Ishikawa (cell line): ENCODE results near the gene IFNK.

Experiments used
- CEBPB ChIP-seq: IDR thresholded peaks from 2 replicates; pipeline ENCODE4 v1.6.1; 2012
- EGR1 ChIP-seq: IDR thresholded peaks from 2 replicates; pipeline ENCODE4 v1.6.1; 2012
- EP300 ChIP-seq: IDR thresholded peaks from 2 replicates; pipeline ENCODE4 v1.6.1; 2012; ENCODE audit warnings: borderline replicate concordance
- NFIC ChIP-seq: IDR thresholded peaks from 2 replicates; pipeline ENCODE4 v1.6.1; 2012
- TAF1 ChIP-seq: IDR thresholded peaks from 2 replicates; pipeline ENCODE4 v1.6.1; 2012; ENCODE audit warnings: low read depth, mild to moderate bottlenecking
- TCF12 ChIP-seq: IDR thresholded peaks from 2 replicates; pipeline ENCODE4 v1.6.1; 2012; ENCODE audit warnings: low read depth
- TEAD4 ChIP-seq: IDR thresholded peaks from 2 replicates; pipeline ENCODE4 v1.6.1; 2012
- USF1 ChIP-seq: IDR thresholded peaks from 2 replicates; pipeline ENCODE4 v1.6.1; 2012
- ZBTB7A ChIP-seq: IDR thresholded peaks from 2 replicates; pipeline ENCODE4 v1.6.1; 2012; ENCODE audit warnings: low read depth

GRCh38 chr9:27528886-27529315, 4.8 kb downstream of the IFNK start:
- no peak for TF ChIP-seq TEAD4
- TF ChIP-seq EP300: no peak
- no peak for TF ChIP-seq TCF12
- no peak for TF ChIP-seq TAF1
- peak; percentile 67 for TF ChIP-seq ZBTB7A
- TF ChIP-seq NFIC: no peak
- TF ChIP-seq USF1: no peak
- TF ChIP-seq CEBPB: no peak
- no peak for TF ChIP-seq EGR1
